Astrocyte of the cerebellum (primary cell): ENCODE measurements around the gene WDR1.
"Not testable (repeated sequence)": the region's sequence is repeated elsewhere in the genome, so short reads cannot be mapped to it uniquely, and the experiment has no call there.

Source experiments
- DNase-seq: peaks from one replicate; pipeline ENCODE4 v3.0.0-alpha.2; 2011; ENCODE audit warnings: low read depth
- H3K4me3 ChIP-seq: 2 replicates; pipeline ENCODE4 v1.5.1; 2011; ENCODE audit warnings: mild to moderate bottlenecking, low read depth, low read length, moderate library complexity
- in situ Hi-C: cut with HindIII; loops from 2 replicates; pipeline ENCODE4 v1.10.0; 2017; ENCODE audit warnings: low sequenced_read_pairs
- TF ChIP-seq, protein P1 (sequence below): IDR thresholded peaks from 2 replicates; pipeline ENCODE4 v1.5.1; 2012; ENCODE audit warnings: low read length, low read depth, moderate library complexity, mild to moderate bottlenecking; ENCODE audit errors: missing control alignments

The WDR1 gene

DNA sequence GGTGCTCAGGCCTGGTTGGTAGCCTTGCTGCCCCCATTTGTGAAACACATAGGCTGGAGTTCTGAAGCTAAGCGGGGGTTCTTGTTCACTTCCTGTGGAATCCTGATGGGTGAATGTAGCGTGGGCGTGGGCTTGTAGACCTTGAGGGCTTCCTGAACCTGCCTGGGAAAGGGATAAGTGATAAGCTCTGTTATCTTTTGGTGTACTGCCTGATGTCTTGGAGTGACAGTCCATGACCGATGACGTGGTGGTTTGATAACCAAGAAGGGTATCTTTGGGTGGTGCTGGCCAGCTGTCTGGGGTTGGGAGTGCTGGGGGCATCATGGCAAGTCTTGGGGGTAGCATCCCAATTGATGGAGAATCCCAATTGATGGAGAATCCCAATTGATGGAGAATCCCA, 17.5 kb upstream of the WDR1 start:
- TF ChIP-seq, protein P1, sequence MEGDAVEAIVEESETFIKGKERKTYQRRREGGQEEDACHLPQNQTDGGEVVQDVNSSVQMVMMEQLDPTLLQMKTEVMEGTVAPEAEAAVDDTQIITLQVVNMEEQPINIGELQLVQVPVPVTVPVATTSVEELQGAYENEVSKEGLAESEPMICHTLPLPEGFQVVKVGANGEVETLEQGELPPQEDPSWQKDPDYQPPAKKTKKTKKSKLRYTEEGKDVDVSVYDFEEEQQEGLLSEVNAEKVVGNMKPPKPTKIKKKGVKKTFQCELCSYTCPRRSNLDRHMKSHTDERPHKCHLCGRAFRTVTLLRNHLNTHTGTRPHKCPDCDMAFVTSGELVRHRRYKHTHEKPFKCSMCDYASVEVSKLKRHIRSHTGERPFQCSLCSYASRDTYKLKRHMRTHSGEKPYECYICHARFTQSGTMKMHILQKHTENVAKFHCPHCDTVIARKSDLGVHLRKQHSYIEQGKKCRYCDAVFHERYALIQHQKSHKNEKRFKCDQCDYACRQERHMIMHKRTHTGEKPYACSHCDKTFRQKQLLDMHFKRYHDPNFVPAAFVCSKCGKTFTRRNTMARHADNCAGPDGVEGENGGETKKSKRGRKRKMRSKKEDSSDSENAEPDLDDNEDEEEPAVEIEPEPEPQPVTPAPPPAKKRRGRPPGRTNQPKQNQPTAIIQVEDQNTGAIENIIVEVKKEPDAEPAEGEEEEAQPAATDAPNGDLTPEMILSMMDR = no peak
- in situ Hi-C loops = no loop called here
- no peak overlapping the region for H3K4me3 ChIP-seq
- DNase-seq = no peak

DNA sequence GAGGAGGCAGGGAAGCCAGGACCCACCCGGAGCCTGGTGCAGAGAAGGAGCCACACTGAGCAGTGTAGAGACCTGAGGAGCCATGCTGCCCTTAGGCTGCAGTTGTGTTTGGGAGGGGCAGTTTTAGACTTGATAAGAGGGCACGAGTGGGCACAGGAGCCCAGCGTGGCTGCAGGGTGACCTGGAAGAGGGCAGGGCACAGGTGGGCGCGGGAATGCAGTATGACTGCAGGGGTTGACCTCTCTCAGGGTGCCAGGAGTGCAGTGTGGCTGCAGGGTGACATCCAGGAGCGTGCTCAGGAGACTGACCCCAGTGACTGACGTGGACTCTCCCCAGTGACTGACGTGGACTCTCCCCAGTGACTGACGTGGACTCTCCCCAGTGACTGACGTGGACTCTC, 14.6 kb upstream of the WDR1 start:
- TF ChIP-seq, protein P1 = no peak
- DNase-seq = no peak
- in situ Hi-C loops = no loop called here
- H3K4me3 ChIP-seq = no peak overlapping the region

DNA sequence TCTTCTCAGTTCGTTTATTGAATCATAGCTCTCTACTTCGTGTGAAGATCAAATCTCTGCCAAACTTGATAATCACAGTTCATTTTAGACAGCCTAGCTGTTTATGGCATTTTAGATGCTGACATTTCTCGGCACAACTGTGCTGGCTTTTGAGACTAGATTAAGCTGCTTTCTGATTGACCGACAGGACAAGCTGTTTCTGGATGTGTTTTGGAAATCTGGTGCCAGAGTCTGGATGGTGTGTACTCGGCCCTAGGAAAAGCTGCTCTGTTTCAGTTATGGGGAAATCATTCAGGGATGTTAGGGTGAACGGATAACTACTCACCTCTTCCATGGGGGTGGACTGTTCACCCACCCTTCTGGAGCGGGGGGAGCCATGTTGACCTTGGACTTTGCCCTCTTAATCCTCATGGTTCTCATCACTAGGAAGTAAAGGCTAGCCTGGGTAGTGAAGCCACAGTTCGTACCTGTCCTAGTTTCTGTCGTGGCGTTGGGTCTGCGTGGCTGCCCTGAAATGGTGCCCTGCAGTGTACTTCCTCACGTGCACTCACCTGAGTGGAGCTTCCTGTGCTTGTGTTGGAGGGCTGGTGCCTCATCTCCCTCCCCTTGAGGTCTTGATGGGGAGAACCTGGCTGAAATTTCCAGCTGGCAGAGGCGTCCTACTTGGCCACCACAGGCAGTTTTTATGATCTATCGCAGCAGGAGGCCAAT, 13.7 kb upstream of the WDR1 start:
- H3K4me3 ChIP-seq = no peak overlapping the region
- no peak for DNase-seq
- TF ChIP-seq, protein P1 = no peak
- in situ Hi-C loops = no loop called here

DNA sequence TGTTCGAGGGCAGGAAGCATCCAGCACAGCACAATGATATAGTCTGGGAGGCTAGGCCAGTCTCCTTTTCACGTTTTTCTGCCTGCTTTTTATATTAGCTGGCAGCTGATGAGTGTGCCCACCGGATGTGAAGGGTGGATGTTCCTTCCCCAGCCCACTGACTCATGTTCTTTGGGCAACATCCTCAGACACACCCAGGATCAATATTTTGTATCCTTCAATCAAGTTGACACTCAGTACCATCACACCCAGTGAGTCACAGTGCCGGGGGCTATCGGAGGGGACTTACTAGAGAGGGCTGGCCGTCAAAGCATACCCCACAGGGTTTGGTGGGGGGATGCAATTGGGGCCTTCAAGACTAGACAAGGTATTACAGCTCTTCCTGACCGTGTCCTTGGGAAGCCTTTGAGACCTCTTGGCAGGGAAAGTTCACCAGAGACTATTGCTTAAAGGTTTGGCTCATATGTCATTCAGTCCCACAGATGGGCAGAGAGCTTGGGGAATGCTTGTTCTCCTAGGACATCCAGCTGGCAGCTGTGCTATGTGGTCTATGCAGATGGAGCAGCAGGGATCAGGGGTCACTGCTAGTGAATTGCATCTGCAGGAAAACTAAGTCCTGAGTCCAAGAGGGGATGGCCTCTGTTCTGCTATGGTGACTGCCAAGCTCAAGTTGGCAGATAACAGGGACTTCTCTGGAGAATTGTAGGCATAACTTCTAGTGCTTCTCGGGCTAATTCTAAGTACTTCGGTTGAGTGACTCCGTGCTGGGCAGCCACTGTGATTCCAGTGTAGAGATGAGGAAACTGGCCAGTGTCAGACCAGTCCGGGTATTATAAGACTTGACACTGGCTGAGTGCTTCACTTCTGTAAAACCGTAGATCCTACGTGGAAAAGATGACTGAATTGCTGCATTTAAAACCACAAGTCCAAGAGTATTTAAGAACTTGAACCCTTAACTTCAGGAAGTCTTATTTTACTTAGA, 12.9 kb upstream of the WDR1 start:
- H3K4me3 ChIP-seq = no peak overlapping the region
- TF ChIP-seq, protein P1 = no peak
- in situ Hi-C loops = no loop called here
- DNase-seq = no peak

DNA sequence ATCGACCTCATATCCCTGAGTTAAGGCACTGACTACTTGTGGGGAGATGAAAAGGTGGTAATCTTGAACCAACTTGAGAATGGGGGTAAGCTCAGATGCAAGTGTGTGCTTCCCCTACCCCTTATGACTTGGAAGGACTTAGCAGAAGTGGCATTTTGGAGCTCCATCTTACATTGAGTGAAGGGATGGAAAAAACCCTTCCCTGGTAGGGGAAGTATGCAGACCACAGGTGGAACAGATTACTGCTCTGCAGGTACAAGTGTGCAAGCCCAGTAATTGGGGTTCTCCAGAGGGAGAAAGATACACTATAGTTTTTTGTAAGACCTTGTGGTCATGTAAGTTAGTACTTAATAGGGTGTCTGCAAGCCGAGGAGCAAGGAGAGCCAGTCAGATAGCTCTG, 12.2 kb upstream of the WDR1 start:
- TF ChIP-seq, protein P1 = no peak
- no peak overlapping the region for H3K4me3 ChIP-seq
- DNase-seq = no peak
- in situ Hi-C loops = no loop called here

DNA sequence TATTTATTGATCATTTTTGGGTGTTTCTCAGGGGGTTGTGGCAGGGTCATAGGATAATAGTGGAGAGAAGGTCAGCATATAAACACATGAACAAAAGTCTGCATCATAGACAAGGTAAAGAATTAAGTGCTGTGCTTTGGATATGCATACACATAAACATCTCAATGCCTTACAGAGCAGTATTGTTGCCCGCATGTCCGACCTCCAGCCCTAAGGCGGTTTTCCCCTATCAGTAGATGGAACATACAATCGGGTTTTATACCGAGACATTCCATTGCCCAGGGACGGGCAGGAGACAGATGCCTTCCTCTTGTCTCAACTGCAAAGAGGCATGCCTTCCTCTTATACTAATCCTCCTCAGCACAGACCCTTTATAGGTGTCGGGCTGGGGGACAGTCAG, 10.9 kb upstream of the WDR1 start:
- in situ Hi-C loops, DNase-seq, H3K4me3 ChIP-seq: not testable (repeated sequence)
